ENCODE measurements around the gene SLCO3A1. TPM values are rescaled to one million over a fixed set of nuclear protein-coding genes. Genes with fewer than 3 reads are reported as not detected.

The SLCO3A1 gene
- total and polyA plus RNA-seq, 2 of the 8 experiments (the other 6 are each of a cell fraction or from before 2014, with no cell fraction given) = 15.1 to 20.4 TPM

- no peak overlapping the region for H3K4me2 ChIP-seq (ENCODE audit: insufficient read depth in 1 of 2, low read depth in 2 of 2, low read length in 2 of 2)
- no peak overlapping the region for H4K8ac ChIP-seq (ENCODE audit: extremely low read depth, insufficient read depth, low read length)
- peaks cover 10 to 12% of the 10 kb centered on the region in 2 experiments; a peak in 3 of 4 replicates for H3K9me3 ChIP-seq (ENCODE audit: insufficient read depth in 2 of 2, low read depth in 1 of 2, low read length in 1 of 2)
- H3K4ac ChIP-seq (replicated peaks; ENCODE audit: insufficient read length, low read depth, low read length) = no peak overlapping the region
- no peak overlapping the region for H3K9ac ChIP-seq (replicated peaks in 1 of 4; ENCODE audit: extremely low read depth in 1 of 4, low read depth in 3 of 4, low read length in 3 of 4)
- no peak overlapping the region for H4K91ac ChIP-seq (replicated peaks; ENCODE audit: insufficient read length, low read length)
- no peaks in the 10 kb centered on the region for H3K4me1 ChIP-seq (replicated peaks in 1 of 4; ENCODE audit: control insufficient read depth in 3 of 4, insufficient read depth in 4 of 4, low read length in 3 of 4)
- no peak overlapping the region for H4K5ac ChIP-seq (ENCODE audit: insufficient read length, low read depth, low read length)
- H3K79me1 ChIP-seq (ENCODE audit: low read depth, low read length) = no peaks in the 10 kb centered on the region
- H3K23ac ChIP-seq (ENCODE audit: insufficient read length) = no peak overlapping the region
- no peaks in the 10 kb centered on the region for H4K20me1 ChIP-seq (replicated peaks in 1 of 2; ENCODE audit: control insufficient read depth in 1 of 2, insufficient read depth in 2 of 2, low read length in 2 of 2)
- no peak overlapping the region for H3K4me3 ChIP-seq (ENCODE audit: extremely low read depth in 1 of 4, insufficient read depth in 2 of 4, low read depth in 3 of 4, low read length in 4 of 4)
- no peak overlapping the region for H3K56ac ChIP-seq (replicated peaks; ENCODE audit: insufficient read length, low read depth, low read length)
- no peak overlapping the region for H2BK12ac ChIP-seq (ENCODE audit: low read depth, low read length)
- ChIA-PET CTCF (ENCODE audit: partially characterized antibody) (interaction anchor here (1.6 to 2.0 kb wide), 2 partner anchors 9 to 111 kb away, joined by 5 to 6 read pairs; no protein-coding TSS in a partner anchor), POLR2A (ENCODE audit: partially characterized antibody) (no interaction called here)
- no peak overlapping the region for H3K18ac ChIP-seq (ENCODE audit: extremely low read depth, low read length)
- no peaks in the 10 kb centered on the region; a peak in 2 of 8 replicates for H3K36me3 ChIP-seq (ENCODE audit: control insufficient read depth in 2 of 4, insufficient read depth in 4 of 4, low read length in 3 of 4)
- H2BK5ac ChIP-seq (ENCODE audit: low read depth, low read length) = no peak overlapping the region
- no peak overlapping the region for H3K27ac ChIP-seq (ENCODE audit: low read depth, low read length)
- no peak overlapping the region for H2BK15ac ChIP-seq (ENCODE audit: low read length)
- H3K27me3 ChIP-seq (replicated peaks in 1 of 4; ENCODE audit: control insufficient read depth in 3 of 4, extremely low read depth in 1 of 4, insufficient read depth in 3 of 4, low read length in 3 of 4) = no peaks in the 10 kb centered on the region
- no peak overlapping the region for H2BK20ac ChIP-seq (ENCODE audit: low read length)
- TF ChIP-seq ATF3 (IDR thresholded peaks at IDR 0.05; ENCODE audit: insufficient read depth, low read depth, low read length) (no peak), TBP (IDR thresholded peaks at IDR 0.05; ENCODE audit: low read depth, low read length) (no peak), EGR1 (IDR thresholded peaks at IDR 0.05; ENCODE audit: borderline replicate concordance, low read depth, low read length) (no peak), KDM1A (IDR thresholded peaks at IDR 0.05; ENCODE audit: borderline replicate concordance, low read length) (no peak), HDAC2 (IDR thresholded peaks at IDR 0.05; ENCODE audit: borderline replicate concordance in 1 of 2, low read depth in 2 of 2, low read length in 2 of 2) (no peak), USF2 (IDR thresholded peaks at IDR 0.05; ENCODE audit: low read length) (no peak), SUZ12 (IDR thresholded peaks at IDR 0.05; ENCODE audit: low read length) (no peak), EZH2 (IDR thresholded peaks at IDR 0.05; ENCODE audit: low read depth, low read length, severe bottlenecking) (no peak), POU5F1 (IDR thresholded peaks at IDR 0.05; ENCODE audit: low read depth, low read length) (no peak)
- H2BK120ac ChIP-seq (replicated peaks; ENCODE audit: low read depth, low read length) = no peak overlapping the region
- no peak for DNase-seq (ENCODE audit: low read depth in 1 of 2, low spot score in 2 of 2)
- 91% methylated on average over 3 of the region's 3 CpGs; no CpG with 5 or more reads in 1 of the 2 experiments for whole genome bisulfite sequencing, 2 experiments (ENCODE audit: extremely low coverage in 1 of 2, insufficient coverage in 1 of 2, insufficient read length in 1 of 2, insufficient replicate concordance in 2 of 2, low coverage in 1 of 2, low lambda C conversion rate in 2 of 2, missing lambda C conversion rate in 1 of 2)
- no peaks in the 10 kb centered on the region for H3K79me2 ChIP-seq (ENCODE audit: control insufficient read depth in 1 of 2, insufficient read depth in 2 of 2, low read length in 2 of 2)
- no peak overlapping the region for H2AK5ac ChIP-seq (ENCODE audit: low read depth, low read length)
- FAIRE-seq = no peak
- no peaks in the 10 kb centered on the region for H3K23me2 ChIP-seq (ENCODE audit: low read depth, low read length)
- H2AFZ ChIP-seq (ENCODE audit: low read length) = no peak overlapping the region
- H3K14ac ChIP-seq (ENCODE audit: insufficient read length) = no peak overlapping the region
These were observed 36.6 kb upstream of the SLCO3A1 start for GRCh38 chr15:91816942-91817341.
